ENCODE measurements around the gene C2orf78. TPM values are rescaled to one million over a fixed set of nuclear protein-coding genes. Genes with fewer than 3 reads are reported as not detected.

Gene C2orf78
- total RNA-seq, 1 donor from 2014 or later: not detected

DNA sequence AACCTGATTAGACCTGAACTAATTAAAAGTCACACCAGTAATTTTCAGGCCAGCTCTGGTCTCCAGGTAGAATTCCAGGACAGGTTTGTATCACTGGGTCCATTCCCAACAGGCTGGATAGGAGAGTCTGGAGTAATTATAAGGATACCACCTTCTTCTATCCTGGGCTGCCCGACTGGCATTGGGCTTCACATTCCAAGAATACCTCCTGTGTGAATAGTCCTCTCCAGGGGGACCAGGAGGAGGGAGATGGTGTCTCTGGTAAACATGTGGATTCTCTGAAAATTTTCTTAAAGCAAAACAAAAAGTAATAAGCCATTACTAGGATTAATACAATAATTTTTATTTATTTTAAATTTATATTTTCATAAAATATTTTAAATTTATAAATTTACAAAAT, 21.4 kb upstream of the C2orf78 start:
- no peaks in the 10 kb centered on the region for H3K27me3 ChIP-seq (ENCODE audit: control insufficient read depth, insufficient read depth, low read length)

DNA sequence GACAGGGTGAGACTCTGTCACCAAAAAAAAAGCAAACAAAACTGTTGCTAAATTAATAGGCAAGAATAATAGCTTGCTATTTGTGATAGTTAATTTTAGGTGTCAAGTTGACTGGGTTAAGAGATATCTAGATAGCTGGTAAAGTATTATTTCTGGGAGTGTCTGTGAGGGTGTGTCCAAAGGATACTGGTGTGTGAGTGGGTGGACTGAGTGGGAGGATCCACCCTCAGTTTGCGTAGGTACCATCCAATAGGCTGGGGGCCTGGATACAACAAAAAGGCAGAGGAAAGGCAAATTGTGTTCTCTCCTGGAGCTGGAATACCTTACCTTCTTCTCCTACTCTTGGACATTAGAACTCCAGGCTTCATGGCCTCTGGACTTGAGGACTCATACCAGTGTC, 19.0 kb upstream of the C2orf78 start:
- no peak for DNase-seq (ENCODE audit: low read depth)
- TF ChIP-seq, protein P1, sequence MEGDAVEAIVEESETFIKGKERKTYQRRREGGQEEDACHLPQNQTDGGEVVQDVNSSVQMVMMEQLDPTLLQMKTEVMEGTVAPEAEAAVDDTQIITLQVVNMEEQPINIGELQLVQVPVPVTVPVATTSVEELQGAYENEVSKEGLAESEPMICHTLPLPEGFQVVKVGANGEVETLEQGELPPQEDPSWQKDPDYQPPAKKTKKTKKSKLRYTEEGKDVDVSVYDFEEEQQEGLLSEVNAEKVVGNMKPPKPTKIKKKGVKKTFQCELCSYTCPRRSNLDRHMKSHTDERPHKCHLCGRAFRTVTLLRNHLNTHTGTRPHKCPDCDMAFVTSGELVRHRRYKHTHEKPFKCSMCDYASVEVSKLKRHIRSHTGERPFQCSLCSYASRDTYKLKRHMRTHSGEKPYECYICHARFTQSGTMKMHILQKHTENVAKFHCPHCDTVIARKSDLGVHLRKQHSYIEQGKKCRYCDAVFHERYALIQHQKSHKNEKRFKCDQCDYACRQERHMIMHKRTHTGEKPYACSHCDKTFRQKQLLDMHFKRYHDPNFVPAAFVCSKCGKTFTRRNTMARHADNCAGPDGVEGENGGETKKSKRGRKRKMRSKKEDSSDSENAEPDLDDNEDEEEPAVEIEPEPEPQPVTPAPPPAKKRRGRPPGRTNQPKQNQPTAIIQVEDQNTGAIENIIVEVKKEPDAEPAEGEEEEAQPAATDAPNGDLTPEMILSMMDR (IDR thresholded peaks at IDR 0.05; ENCODE audit: insufficient read depth, low read length, poor library complexity, severe bottlenecking): no peak
- peaks cover 1% of the 10 kb centered on the region for H3K36me3 ChIP-seq (ENCODE audit: control insufficient read depth, insufficient read depth, low read length)
- H3K4me3 ChIP-seq (ENCODE audit: low read depth, low read length): no peak overlapping the region
- no peaks in the 10 kb centered on the region for H3K27me3 ChIP-seq (ENCODE audit: control insufficient read depth, insufficient read depth, low read length)

More for the DNA sequence above, 21.4 kb upstream of the C2orf78 start:
- TF ChIP-seq, protein P1 (IDR thresholded peaks at IDR 0.05; ENCODE audit: insufficient read depth, low read length, poor library complexity, severe bottlenecking): no peak
- no peak for DNase-seq (ENCODE audit: low read depth)
- H3K36me3 ChIP-seq (ENCODE audit: control insufficient read depth, insufficient read depth, low read length): peaks cover 1% of the 10 kb centered on the region
- H3K4me3 ChIP-seq (ENCODE audit: low read depth, low read length): no peak overlapping the region

DNA sequence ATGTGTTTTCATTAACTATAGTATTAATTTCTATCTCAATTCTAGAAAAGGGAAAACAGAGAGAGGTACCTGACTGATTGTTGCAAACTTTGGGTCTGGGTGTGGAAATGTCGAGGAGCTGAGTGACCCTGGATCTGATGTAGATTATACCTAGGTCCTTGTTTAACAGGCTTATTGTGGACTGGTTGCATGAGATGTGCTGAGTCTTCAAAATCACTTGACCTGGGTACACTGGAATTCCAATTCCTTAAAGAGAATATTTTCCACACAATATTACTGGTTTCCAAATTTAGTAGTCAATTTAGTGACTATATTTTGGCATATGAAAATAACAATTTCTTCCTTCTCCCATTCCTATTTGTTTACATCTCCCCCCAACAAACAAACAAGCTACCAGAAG, 17.6 kb upstream of the C2orf78 start:
- no peak for DNase-seq (ENCODE audit: low read depth)
- peaks cover 1% of the 10 kb centered on the region for H3K36me3 ChIP-seq (ENCODE audit: control insufficient read depth, insufficient read depth, low read length)
- no peak overlapping the region for H3K4me3 ChIP-seq (ENCODE audit: low read depth, low read length)
- H3K27me3 ChIP-seq (ENCODE audit: control insufficient read depth, insufficient read depth, low read length): no peaks in the 10 kb centered on the region
- TF ChIP-seq, protein P1 (IDR thresholded peaks at IDR 0.05; ENCODE audit: insufficient read depth, low read length, poor library complexity, severe bottlenecking): no peak

DNA sequence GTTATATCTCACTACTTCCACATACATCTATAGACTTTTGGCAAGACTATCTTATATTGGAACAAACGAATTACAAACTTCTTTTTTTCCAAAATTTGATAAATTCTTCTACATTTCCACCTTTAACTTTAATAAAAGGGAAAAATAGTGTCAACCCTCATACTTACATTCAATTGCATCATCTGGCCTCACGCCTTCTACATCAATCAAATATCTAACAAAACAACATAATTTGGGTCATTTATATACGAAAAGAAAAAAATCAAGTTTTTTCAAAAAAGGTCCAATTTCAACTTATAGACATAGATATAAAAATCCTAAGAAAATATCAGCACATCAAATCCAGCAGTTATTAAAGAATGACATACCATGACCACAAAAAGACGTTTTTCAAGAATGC, 17.0 kb upstream of the C2orf78 start:
- peaks cover 1% of the 10 kb centered on the region for H3K36me3 ChIP-seq (ENCODE audit: control insufficient read depth, insufficient read depth, low read length)
- no peaks in the 10 kb centered on the region for H3K27me3 ChIP-seq (ENCODE audit: control insufficient read depth, insufficient read depth, low read length)
- no peak for DNase-seq (ENCODE audit: low read depth)
- H3K4me3 ChIP-seq (ENCODE audit: low read depth, low read length): no peak overlapping the region
- TF ChIP-seq, protein P1 (IDR thresholded peaks at IDR 0.05; ENCODE audit: insufficient read depth, low read length, poor library complexity, severe bottlenecking): no peak

DNA sequence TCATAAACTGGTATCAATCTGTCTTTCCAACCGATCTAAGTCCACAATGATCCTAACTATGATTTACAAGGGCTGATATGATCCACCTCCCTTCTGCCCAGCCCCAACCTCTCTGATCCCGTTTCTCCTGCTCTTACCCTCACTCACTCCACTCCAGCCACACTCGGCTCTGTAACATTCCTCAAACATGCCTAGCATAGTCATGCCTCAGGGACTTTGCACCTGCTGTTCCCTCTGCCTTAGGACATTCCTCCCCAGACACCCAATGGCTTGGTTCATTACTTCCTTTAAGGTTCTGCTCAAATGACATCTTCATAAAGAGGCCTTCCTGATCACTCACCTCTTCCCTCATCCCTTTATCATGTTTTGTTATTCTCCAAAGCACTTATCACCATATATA, 13.3 kb upstream of the C2orf78 start:
- no peak for DNase-seq (ENCODE audit: low read depth)
- H3K4me3 ChIP-seq (ENCODE audit: low read depth, low read length): no peak overlapping the region
- no peaks in the 10 kb centered on the region for H3K36me3 ChIP-seq (ENCODE audit: control insufficient read depth, insufficient read depth, low read length)
- no peaks in the 10 kb centered on the region for H3K27me3 ChIP-seq (ENCODE audit: control insufficient read depth, insufficient read depth, low read length)
- TF ChIP-seq, protein P1 (IDR thresholded peaks at IDR 0.05; ENCODE audit: insufficient read depth, low read length, poor library complexity, severe bottlenecking): no peak

DNA sequence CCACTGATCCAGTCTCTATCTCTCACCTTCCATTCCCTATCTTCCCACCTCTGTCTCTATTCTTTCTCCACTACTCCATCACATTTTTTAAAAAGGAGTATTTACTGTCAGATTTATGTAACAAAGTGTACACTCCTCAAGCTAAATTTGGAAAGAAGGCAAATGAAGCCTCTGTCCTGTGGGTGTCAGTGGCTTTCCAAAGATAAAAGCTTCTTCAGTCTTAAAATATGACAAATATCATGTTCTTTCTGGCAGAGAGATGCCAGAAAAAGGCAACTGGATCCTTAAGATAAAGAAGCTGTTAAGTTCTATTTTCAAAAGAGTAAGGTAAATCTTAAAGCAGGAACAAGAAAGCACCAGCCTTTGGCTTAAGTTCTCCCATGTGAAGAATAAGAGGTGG, 11.2 kb upstream of the C2orf78 start:
- TF ChIP-seq, protein P1 (IDR thresholded peaks at IDR 0.05; ENCODE audit: insufficient read depth, low read length, poor library complexity, severe bottlenecking): no peak
- no peaks in the 10 kb centered on the region for H3K36me3 ChIP-seq (ENCODE audit: control insufficient read depth, insufficient read depth, low read length)
- H3K4me3 ChIP-seq (ENCODE audit: low read depth, low read length): no peak overlapping the region
- H3K27me3 ChIP-seq (ENCODE audit: control insufficient read depth, insufficient read depth, low read length): no peaks in the 10 kb centered on the region
- DNase-seq (ENCODE audit: low read depth): no peak

All from kidney epithelial cell (primary cell).